Endothelial cell of umbilical vein (primary cell): Measurements from ENCODE around the gene CDK17. TPM values are rescaled to one million over a fixed set of nuclear protein-coding genes. Genes with fewer than 3 reads are reported as not detected.

Source experiments
- BruUV-seq: library from RNA; stranded (reverse); fragments of 400-500 nt; replicated peaks from 2 replicates; lab custom pipeline; 2021; lab: Mats Ljungman, UMichigan
- CTCF ChIA-PET: fragments of 300-600, 350-600 bp; sonication (Branson Sonifier 250); formaldehyde crosslinking; loops from one replicate; lab custom pipeline; 2021; ENCODE audit warnings: antibody characterized with exemption, inconsistent platforms; lab: Charles Lee
- POLR2A ChIA-PET: fragments of 300-600, 350-600 bp; sonication (Branson Sonifier 250); formaldehyde crosslinking; loops from one replicate; lab custom pipeline; 2021; ENCODE audit warnings: antibody characterized with exemption, inconsistent platforms; lab: Charles Lee
- DNase-seq: peaks from one replicate; pipeline ENCODE4 v3.0.0-alpha.2; 2011; ENCODE audit warnings: low read depth, low spot score
- FAIRE-seq: peaks from 2 replicates; lab custom pipeline; 2011; peaks lifted over from hg19 to GRCh38; lab: Jason Lieb, UNC
- H2AFZ ChIP-seq: 2 replicates; pipeline ENCODE4 v1.6.0; 2012; ENCODE audit warnings: low read depth, low read length, control low read depth, inconsistent platforms
- H3K27ac ChIP-seq: 2 replicates; pipeline ENCODE4 v1.5.1; 2011; ENCODE audit warnings: low read depth, mild to moderate bottlenecking, control low read depth, low read length, moderate library complexity; ENCODE audit not compliant: insufficient read depth
- H3K27me3 ChIP-seq, 2 experiments: 2 replicates each; pipeline versions ENCODE4 v1.6.0 to v1.6.1; 2011; ENCODE audit warnings: low read length in 2 of 2, mixed read lengths in 1 of 2; ENCODE audit not compliant: control insufficient read depth in 2 of 2, insufficient read depth in 2 of 2
- H3K36me3 ChIP-seq, 2 experiments: 2 replicates in 1 of 2; 3 replicates in 1 of 2; pipeline ENCODE4 v1.5.1; 2011; ENCODE audit warnings: low read length in 2 of 2, mild to moderate bottlenecking in 1 of 2, moderate library complexity in 1 of 2; ENCODE audit not compliant: control insufficient read depth in 2 of 2, insufficient read depth in 2 of 2; ENCODE audit errors: extremely low read depth in 1 of 2
- H3K4me1 ChIP-seq: 3 replicates; pipeline ENCODE4 v1.5.1; 2011; ENCODE audit warnings: mild to moderate bottlenecking, low read length; ENCODE audit not compliant: control insufficient read depth, insufficient read depth; ENCODE audit errors: extremely low read depth
- H3K4me2 ChIP-seq: 2 replicates; pipeline ENCODE4 v1.6.1; 2011; ENCODE audit warnings: low read length, control low read depth, mixed read lengths; ENCODE audit not compliant: insufficient read depth
- H3K4me3 ChIP-seq, 3 experiments: fragments of 200-600 bp in 1 of 3; sonication (generic), shearing (Covaris generic) in 1 of 3; replicated peaks in 1 of 3; 2 replicates each; pipeline ENCODE4 v1.5.1; 2011 to 2016; ENCODE audit warnings: control low read depth in 3 of 3, low read length in 3 of 3, mild to moderate bottlenecking in 2 of 3, inconsistent platforms in 1 of 3, low read depth in 1 of 3, moderate library complexity in 1 of 3; ENCODE audit not compliant: insufficient read depth in 1 of 3
- H3K79me2 ChIP-seq: 2 replicates; pipeline ENCODE4 v1.6.0; 2012; ENCODE audit warnings: low read length, inconsistent platforms; ENCODE audit not compliant: control insufficient read depth, insufficient read depth
- H3K9ac ChIP-seq: replicated peaks from 2 replicates; pipeline ENCODE3; 2011; ENCODE audit warnings: low read length, control low read depth; ENCODE audit not compliant: insufficient read depth; ENCODE audit errors: extremely low read depth
- H3K9me1 ChIP-seq: replicated peaks from 3 replicates; pipeline ENCODE4 v1.6.0; 2011; ENCODE audit warnings: mild to moderate bottlenecking, low read length; ENCODE audit not compliant: control insufficient read depth, insufficient read depth; ENCODE audit errors: extremely low read depth
- H3K9me3 ChIP-seq: replicated peaks from 2 replicates; pipeline ENCODE4 v1.5.1; 2012; ENCODE audit warnings: low read length, inconsistent platforms; ENCODE audit not compliant: control insufficient read depth, insufficient read depth
- H4K20me1 ChIP-seq: replicated peaks from 2 replicates; pipeline ENCODE3; 2011; ENCODE audit warnings: mild to moderate bottlenecking, low read length; ENCODE audit not compliant: control insufficient read depth, insufficient read depth; ENCODE audit errors: extremely low read depth
- EZH2 ChIP-seq: IDR thresholded peaks from 2 replicates; pipeline ENCODE4 v1.6.1; 2012; ENCODE audit warnings: borderline replicate concordance, low read depth, mild to moderate bottlenecking, moderate library complexity, low read length, inconsistent platforms; ENCODE audit not compliant: severe bottlenecking
- FOS ChIP-seq: IDR thresholded peaks from 2 replicates; pipeline ENCODE4 v1.6.1; 2011; ENCODE audit warnings: mild to moderate bottlenecking, low read length, moderate library complexity, borderline replicate concordance; ENCODE audit not compliant: insufficient read depth
- GATA2 ChIP-seq: IDR thresholded peaks from 2 replicates; pipeline ENCODE4 v1.7.0; 2011; ENCODE audit warnings: low read depth, mild to moderate bottlenecking, moderate library complexity, mixed read lengths, low read length; ENCODE audit not compliant: insufficient read length, insufficient read depth
- JUN ChIP-seq: IDR thresholded peaks from 2 replicates; pipeline ENCODE4 v1.6.1; 2011; ENCODE audit warnings: borderline replicate concordance, low read depth; ENCODE audit not compliant: insufficient read length, insufficient read depth
- MYC ChIP-seq: IDR thresholded peaks from one replicate; pipeline ENCODE4 v1.6.1; 2011; ENCODE audit warnings: mild to moderate bottlenecking, low read depth, low read length
- POLR2A ChIP-seq: IDR thresholded peaks from 2 replicates; pipeline ENCODE4 v1.6.1; 2012; ENCODE audit warnings: low read depth, mild to moderate bottlenecking, control low read depth, low read length
- POLR2AphosphoS5 ChIP-seq: IDR thresholded peaks from 2 replicates; pipeline ENCODE4 v1.6.1; 2012; ENCODE audit warnings: low read depth, mild to moderate bottlenecking, control low read depth, low read length, moderate library complexity; ENCODE audit not compliant: insufficient read depth
- dilution Hi-C: fragments of 300-500 bp; cut with MboI; formaldehyde crosslinking; loops from one replicate; pipeline ENCODE4 v1.15.0; 2019; ENCODE audit warnings: low sequenced_read_pairs; ENCODE audit not compliant: extremely low pct_ligation_motif_present
- intact Hi-C: fragments of 100-400 bp; cut with micrococcal nuclease; formaldehyde crosslinking; loops from one replicate; pipeline ENCODE4 v1.10.0; 2022
- polyA plus RNA-seq, 4 experiments: library from polyadenylated mRNA; depleted of rRNA in 3 of 4; stranded (reverse) in 3 of 4; unstranded in 1 of 4; fragments of >200 nt; gene quantifications; 2 replicates each; pipeline versions ENCODE4 v1.2.1 to v1.2.3, GENCODE V29; 2011 to 2012; ENCODE audit warnings: missing spikeins in 1 of 4
- total RNA-seq: library from RNA; stranded (reverse); gene quantifications from 2 replicates; pipeline ENCODE4 v1.2.3, GENCODE V29; 2021
- TF ChIP-seq, protein P1 (sequence below): IDR thresholded peaks from 2 replicates; pipeline ENCODE4 v1.6.1; 2011; ENCODE audit not compliant: insufficient read depth, insufficient read length
- TF ChIP-seq, protein P2 (sequence below), 2 donors: IDR thresholded peaks; 1 replicate in 1 of 2; 2 replicates in 1 of 2; pipeline ENCODE4 v1.5.1; 2011; ENCODE audit warnings: low read length in 2 of 2, mild to moderate bottlenecking in 2 of 2, moderate library complexity in 2 of 2, control low read depth in 1 of 2, inconsistent platforms in 1 of 2, low read depth in 1 of 2; ENCODE audit not compliant: insufficient read depth in 1 of 2; ENCODE audit errors: extremely low read depth in 1 of 2

The CDK17 gene
- total and polyA plus RNA-seq, 2 donors (not counting 3 experiments of a cell fraction or from before 2014, with no cell fraction given): 61.1 to 176 TPM

DNA sequence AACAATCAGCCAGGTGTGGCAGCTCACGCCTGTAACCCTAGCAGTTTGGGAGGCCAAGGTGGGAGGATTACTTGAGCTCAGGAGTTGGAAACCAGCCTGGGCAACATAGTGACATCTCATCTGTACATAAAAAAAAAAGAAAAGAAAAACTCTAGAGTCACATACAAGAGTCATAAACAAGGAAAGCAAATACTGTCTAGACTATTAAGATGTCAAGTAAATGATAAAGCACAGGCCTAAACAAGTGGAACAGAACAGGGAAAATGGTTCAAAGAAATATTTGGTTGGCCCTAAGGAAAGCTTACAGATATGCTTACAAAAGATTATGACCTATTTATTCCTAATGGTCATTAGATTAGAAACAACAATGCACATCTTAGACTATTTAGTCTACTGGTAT, 12.3 kb downstream of the CDK17 start:
- H3K27ac ChIP-seq: no peak overlapping the region
- no peak overlapping the region for H3K4me2 ChIP-seq
- no peak overlapping the region for H2AFZ ChIP-seq
- POLR2A ChIA-PET: interaction anchor here (0.8 kb wide), 1 partner anchor 31 kb away, joined by 4 read pairs; no protein-coding TSS in a partner anchor
- peaks cover 30% of the 10 kb centered on the region for H4K20me1 ChIP-seq
- no peak overlapping the region for H3K4me3 ChIP-seq
- H3K9ac ChIP-seq: no peak overlapping the region
- TF ChIP-seq GATA2 (no peak), JUN (no peak), POLR2A (no peak), POLR2AphosphoS5 (no peak), MYC (no peak), FOS (no peak), EZH2 (no peak)
- TF ChIP-seq, protein P1, sequence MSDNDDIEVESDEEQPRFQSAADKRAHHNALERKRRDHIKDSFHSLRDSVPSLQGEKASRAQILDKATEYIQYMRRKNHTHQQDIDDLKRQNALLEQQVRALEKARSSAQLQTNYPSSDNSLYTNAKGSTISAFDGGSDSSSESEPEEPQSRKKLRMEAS: no peak
- TF ChIP-seq, protein P2, sequence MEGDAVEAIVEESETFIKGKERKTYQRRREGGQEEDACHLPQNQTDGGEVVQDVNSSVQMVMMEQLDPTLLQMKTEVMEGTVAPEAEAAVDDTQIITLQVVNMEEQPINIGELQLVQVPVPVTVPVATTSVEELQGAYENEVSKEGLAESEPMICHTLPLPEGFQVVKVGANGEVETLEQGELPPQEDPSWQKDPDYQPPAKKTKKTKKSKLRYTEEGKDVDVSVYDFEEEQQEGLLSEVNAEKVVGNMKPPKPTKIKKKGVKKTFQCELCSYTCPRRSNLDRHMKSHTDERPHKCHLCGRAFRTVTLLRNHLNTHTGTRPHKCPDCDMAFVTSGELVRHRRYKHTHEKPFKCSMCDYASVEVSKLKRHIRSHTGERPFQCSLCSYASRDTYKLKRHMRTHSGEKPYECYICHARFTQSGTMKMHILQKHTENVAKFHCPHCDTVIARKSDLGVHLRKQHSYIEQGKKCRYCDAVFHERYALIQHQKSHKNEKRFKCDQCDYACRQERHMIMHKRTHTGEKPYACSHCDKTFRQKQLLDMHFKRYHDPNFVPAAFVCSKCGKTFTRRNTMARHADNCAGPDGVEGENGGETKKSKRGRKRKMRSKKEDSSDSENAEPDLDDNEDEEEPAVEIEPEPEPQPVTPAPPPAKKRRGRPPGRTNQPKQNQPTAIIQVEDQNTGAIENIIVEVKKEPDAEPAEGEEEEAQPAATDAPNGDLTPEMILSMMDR (IDR thresholded peaks at IDR 0.05; ENCODE audit: extremely low read depth in 1 of 2, insufficient read depth in 1 of 2, low read depth in 1 of 2, low read length in 2 of 2): no peak
- DNase-seq (no peak), FAIRE-seq (no peak)
- H3K4me1 ChIP-seq: peaks cover 60% of the 10 kb centered on the region
- CTCF ChIA-PET: interaction anchor here (0.8 to 1.4 kb wide), 3 partner anchors 13 to 66 kb away, joined by 3 to 4 read pairs (median 4); no protein-coding TSS in a partner anchor
- peaks cover 2 to 5% of the 10 kb centered on the region in 2 experiments for H3K36me3 ChIP-seq
- dilution Hi-C loops: loop anchor here (5.0 kb wide), 1 partner anchor 114 kb away; no protein-coding TSS in a partner anchor
- H3K9me3 ChIP-seq: no peaks in the 10 kb centered on the region
- BruUV-seq: no TSS peak
- H3K79me2 ChIP-seq: peaks cover 100% of the 10 kb centered on the region
- intact Hi-C loops: no loop called here
- no peaks in the 10 kb centered on the region for H3K27me3 ChIP-seq
- H3K9me1 ChIP-seq: no peaks in the 10 kb centered on the region
